HG03354 (cell line): ENCODE data around the gene NOX4.

Experiments
- ATAC-seq: cut with Tn5 transposase; IDR thresholded peaks from one replicate; pipeline ENCODE4 v1.9.1; 2021; ENCODE audit warnings: mild to moderate bottlenecking; ENCODE audit not compliant: unreplicated experiment, poor library complexity, severe bottlenecking

Gene NOX4

GRCh38 chr11:89490981-89491690 is at the start of gene NOX4:
NOX4 (minus strand) TSS chr11:89491375; CDS start chr11:89491246, 129 bp downstream.
- no peak for ATAC-seq

GRCh38 chr11:89540826-89541225 is 49.7 kb upstream of the NOX4 start:
- ATAC-seq, result no peak

GRCh38 chr11:89537936-89538335 is 46.8 kb upstream of the NOX4 start:
- ATAC-seq, result no peak

GRCh38 chr11:89536926-89537325 is 45.8 kb upstream of the NOX4 start:
- no peak for ATAC-seq

- no peak for ATAC-seq
These were observed 44.0 kb upstream of the NOX4 start for GRCh38 chr11:89535221-89535620.

GRCh38 chr11:89529626-89530380 is 38.6 kb upstream of the NOX4 start:
- no peak for ATAC-seq

- no peak for ATAC-seq
These were observed 30.6 kb upstream of the NOX4 start for GRCh38 chr11:89521792-89522191.

- no peak for ATAC-seq
These were observed 30.1 kb upstream of the NOX4 start for GRCh38 chr11:89521294-89521693.

- no peak for ATAC-seq
These were observed 25.3 kb upstream of the NOX4 start for GRCh38 chr11:89516496-89516895.

GRCh38 chr11:89508544-89508943 is 17.4 kb upstream of the NOX4 start:
- ATAC-seq, result no peak

GRCh38 chr11:89504270-89504669 is 13.1 kb upstream of the NOX4 start:
- no peak for ATAC-seq

GRCh38 chr11:89503422-89503821 is 12.2 kb upstream of the NOX4 start:
- ATAC-seq, result no peak

- ATAC-seq, result no peak
These were observed 11.1 kb upstream of the NOX4 start for GRCh38 chr11:89502301-89502700.

- ATAC-seq, result no peak
These were observed 9.2 kb upstream of the NOX4 start for GRCh38 chr11:89500336-89500735.

GRCh38 chr11:89498845-89499448 is 7.8 kb upstream of the NOX4 start:
- ATAC-seq, result no peak

GRCh38 chr11:89495951-89496350 is 4.8 kb upstream of the NOX4 start:
- ATAC-seq, result no peak

- no peak for ATAC-seq
These were observed 2.3 kb upstream of the NOX4 start for GRCh38 chr11:89493431-89493830.

GRCh38 chr11:89490602-89490980 is 584 bp downstream of the NOX4 start:
- no peak for ATAC-seq

- ATAC-seq, result no peak
These were observed 1.2 kb downstream of the NOX4 start for GRCh38 chr11:89489930-89490329.

- no peak for ATAC-seq
These were observed 4.2 kb downstream of the NOX4 start for GRCh38 chr11:89487016-89487415.

GRCh38 chr11:89484896-89485295 is 6.3 kb downstream of the NOX4 start:
- no peak for ATAC-seq
